PC-3 (cell line): ENCODE measurements around the gene XPR1. TPM values are rescaled to one million over a fixed set of nuclear protein-coding genes. Genes with fewer than 3 reads are reported as not detected.

Experiments used
- ATAC-seq: fragments of 200-7000 bp; cut with Tn5 transposase; 2 replicates; pipeline ENCODE4 v1.9.1; 2020; ENCODE audit warnings: mild to moderate bottlenecking, moderate library complexity
- BruUV-seq: library from RNA; stranded (reverse); fragments of 400-500 nt; replicated peaks from 2 replicates; lab custom pipeline; 2021; lab: Mats Ljungman, UMichigan
- CTCF ChIA-PET: fragments of 300-600 bp; sonication (Branson Sonifier 250); formaldehyde crosslinking; loops from one replicate; lab custom pipeline; 2022; ENCODE audit warnings: antibody characterized with exemption; lab: Charles Lee
- POLR2A ChIA-PET: fragments of 300-600 bp; sonication (Branson Sonifier 250); formaldehyde crosslinking; loops from one replicate; lab custom pipeline; 2022; ENCODE audit warnings: antibody characterized with exemption; ENCODE audit not compliant: unreplicated experiment; lab: Charles Lee
- DNase-seq: peaks from one replicate; pipeline ENCODE4 v3.0.0-alpha.2; 2015
- H2AFZ ChIP-seq: fragments of 300-600 bp; sonication (generic); 2 replicates; pipeline ENCODE4 v1.6.0; 2016; ENCODE audit warnings: antibody characterized with exemption, low read length
- H3F3A ChIP-seq: fragments of 300-600 bp; sonication (generic); one replicate; pipeline ENCODE4 v1.6.0; 2017; ENCODE audit warnings: antibody characterized with exemption, low read length, control low read depth, mild to moderate bottlenecking; ENCODE audit not compliant: unreplicated experiment
- H3K27ac ChIP-seq: fragments of 300-600 bp; sonication (generic); 2 replicates; pipeline ENCODE4 v1.5.1; 2016; ENCODE audit warnings: mild to moderate bottlenecking, low read length
- H3K27me3 ChIP-seq: fragments of 300-600 bp; sonication (generic); 2 replicates; pipeline ENCODE4 v1.6.1; 2016; ENCODE audit warnings: low read length, mixed read lengths
- H3K36me3 ChIP-seq: fragments of 300-600 bp; sonication (generic); 2 replicates; pipeline ENCODE4 v1.6.1; 2016; ENCODE audit warnings: low read depth, mixed run types, low read length, mixed read lengths
- H3K4me1 ChIP-seq: fragments of 300-600 bp; sonication (generic); 2 replicates; pipeline ENCODE4 v1.5.1; 2016; ENCODE audit warnings: low read length; ENCODE audit not compliant: insufficient read depth
- H3K4me2 ChIP-seq: fragments of 300-600 bp; sonication (generic); 2 replicates; pipeline ENCODE4 v1.6.0; 2016; ENCODE audit warnings: low read length
- H3K4me3 ChIP-seq: fragments of 300-600 bp; sonication (generic); 2 replicates; pipeline ENCODE4 v1.5.1; 2016; ENCODE audit warnings: mild to moderate bottlenecking, low read length, mixed read lengths
- H3K79me2 ChIP-seq: fragments of 300-600 bp; sonication (generic); 2 replicates; pipeline ENCODE4 v1.6.1; 2017; ENCODE audit warnings: low read length, mixed read lengths
- H3K9ac ChIP-seq: fragments of 300-600 bp; sonication (generic); 2 replicates; pipeline ENCODE4 v1.6.0; 2016; ENCODE audit warnings: mild to moderate bottlenecking, low read length
- H3K9me2 ChIP-seq: fragments of 300-600 bp; sonication (generic); replicated peaks from 2 replicates; pipeline ENCODE4 v1.6.1; 2016; ENCODE audit warnings: mixed run types, low read length, mixed read lengths
- H3K9me3 ChIP-seq: fragments of 300-600 bp; sonication (generic); 2 replicates; pipeline ENCODE4 v1.6.1; 2016; ENCODE audit warnings: low read length, mixed read lengths
- H4K20me1 ChIP-seq: fragments of 300-600 bp; sonication (generic); 2 replicates; pipeline ENCODE4 v1.6.1; 2016; ENCODE audit warnings: low read length, mixed read lengths
- CTCF ChIP-seq: fragments of 300-600 bp; sonication (generic); conservative IDR thresholded peaks from 2 replicates; pipeline ENCODE4 v1.5.1; 2017; ENCODE audit warnings: antibody characterized with exemption, low read depth, mild to moderate bottlenecking, low read length
- EZH2 ChIP-seq: fragments of 300-600 bp; sonication (generic); IDR thresholded peaks from one replicate; pipeline ENCODE4 v1.6.1; 2017; ENCODE audit warnings: antibody characterized with exemption, mild to moderate bottlenecking, low read length; ENCODE audit not compliant: unreplicated experiment
- EZH2phosphoT487 ChIP-seq: fragments of 300-600 bp; sonication (generic); IDR thresholded peaks from 2 replicates; pipeline ENCODE4 v1.6.1; 2018; ENCODE audit warnings: mild to moderate bottlenecking, antibody characterized with exemption, low read length, borderline replicate concordance
- intact Hi-C: fragments of 100-400 bp; cut with micrococcal nuclease; formaldehyde crosslinking; loops from 2 replicates; pipeline ENCODE4 v1.9.0; 2023
- total RNA-seq: library from RNA; depleted of rRNA; stranded (reverse); fragments of >200 nt; gene quantifications from 2 replicates; pipeline ENCODE4 v1.2.3, GENCODE V29; 2014

XPR1 gene
- total RNA-seq, 1 experiment from 2014 or later, result 8.2 TPM

- no TSS peak for BruUV-seq
- DNase-seq (peak; percentile 25), ATAC-seq (no peak)
- ChIA-PET CTCF (no interaction called here), POLR2A (no interaction called here)
- Histone ChIP-seq H3K36me3 (no peaks in the 10 kb centered on the region), H3K9me2 (no peaks in the 10 kb centered on the region), H2AFZ (no peak overlapping the region), H3K79me2 (no peaks in the 10 kb centered on the region), H3K9ac (no peak overlapping the region), H3F3A (no peaks in the 10 kb centered on the region), H3K27me3 (no peaks in the 10 kb centered on the region), H3K27ac (no peak overlapping the region), H4K20me1 (no peaks in the 10 kb centered on the region), H3K4me1 (no peaks in the 10 kb centered on the region; the same call in 1 of the 2 replicates), H3K9me3 (no peaks in the 10 kb centered on the region), H3K4me2 (no peak overlapping the region), H3K4me3 (no peak overlapping the region)
- TF ChIP-seq EZH2phosphoT487 (no peak), CTCF (no peak), EZH2 (no peak)
- intact Hi-C loops, result no loop called here
These were observed 20.5 kb upstream of the XPR1 start for GRCh38 chr1:180611016-180611930.

- Histone ChIP-seq H3K4me1 (no peaks in the 10 kb centered on the region; the same call in 1 of the 2 replicates), H3K9me3 (no peaks in the 10 kb centered on the region), H3K27me3 (no peaks in the 10 kb centered on the region), H3K36me3 (no peaks in the 10 kb centered on the region), H3K4me2 (no peak overlapping the region), H3F3A (no peaks in the 10 kb centered on the region), H2AFZ (no peak overlapping the region), H3K9ac (no peak overlapping the region), H3K4me3 (no peak overlapping the region), H4K20me1 (no peaks in the 10 kb centered on the region), H3K9me2 (no peaks in the 10 kb centered on the region), H3K27ac (no peak overlapping the region), H3K79me2 (no peaks in the 10 kb centered on the region)
- ATAC-seq (no peak), DNase-seq (no peak)
- intact Hi-C loops, result no loop called here
- no peak for TF ChIP-seq EZH2
- TF ChIP-seq EZH2phosphoT487, result no peak
- TF ChIP-seq CTCF, result no peak
- BruUV-seq, result no TSS peak
- ChIA-PET POLR2A (no interaction called here), CTCF (no interaction called here)
These were observed 19.2 kb upstream of the XPR1 start for GRCh38 chr1:180612632-180613031.

GRCh38 chr1:180614730-180615129 is 17.1 kb upstream of the XPR1 start:
- no peak overlapping the region for H3K27ac ChIP-seq

More at GRCh38 chr1:180614730-180615129, 17.1 kb upstream of the XPR1 start:
- Histone ChIP-seq H3K4me3 (no peak overlapping the region), H4K20me1 (no peaks in the 10 kb centered on the region), H3K9me3 (no peaks in the 10 kb centered on the region), H3K36me3 (no peaks in the 10 kb centered on the region), H3K9ac (no peak overlapping the region), H3F3A (no peaks in the 10 kb centered on the region), H3K9me2 (no peaks in the 10 kb centered on the region), H3K79me2 (no peaks in the 10 kb centered on the region), H3K4me1 (no peaks in the 10 kb centered on the region; the same call in 1 of the 2 replicates), H3K4me2 (no peak overlapping the region), H3K27me3 (no peaks in the 10 kb centered on the region; the same call in 1 of the 2 replicates), H2AFZ (no peak overlapping the region)
- no peak for ATAC-seq
- intact Hi-C loops, result no loop called here
- no peak for DNase-seq
- ChIA-PET CTCF (no interaction called here), POLR2A (no interaction called here)
- BruUV-seq, result no TSS peak
- TF ChIP-seq CTCF (no peak), EZH2 (no peak), EZH2phosphoT487 (no peak)
